Transverse colon (tissue), 4 donors: ENCODE results near the gene ISM2. TPM values are rescaled to one million over a fixed set of nuclear protein-coding genes. Genes with fewer than 3 reads are reported as not detected.
A peak's percentile ranks its signal among the peaks of the same experiment; 100 is the strongest.

ENCODE experiments used
- DNase-seq: peaks from one replicate; pipeline ENCODE4 v3.0.0-alpha.2; 2019
- H3K27ac ChIP-seq, 4 donors: fragments of 200-600 bp; sonication (generic); 2 replicates each; pipeline ENCODE4 v1.5.1; 2016 to 2018; ENCODE audit warnings: inconsistent platforms in 4 of 4
- H3K27me3 ChIP-seq: fragments of 200-600 bp; sonication (generic); 2 replicates; pipeline ENCODE4 v1.5.1; 2017; ENCODE audit warnings: inconsistent platforms
- H3K36me3 ChIP-seq, 4 donors: fragments of 200-600 bp; sonication (generic); 2 replicates each; pipeline ENCODE4 v1.5.1; 2017 to 2019; ENCODE audit warnings: inconsistent platforms in 4 of 4
- H3K4me1 ChIP-seq, 4 donors: fragments of 200-600 bp; sonication (generic); 2 replicates each; pipeline ENCODE4 v1.5.1; 2017 to 2020; ENCODE audit warnings: inconsistent platforms in 4 of 4
- H3K4me3 ChIP-seq, 4 donors: fragments of 200-600 bp; sonication (generic); 1 replicate in 1 of 4; 2 replicates in 3 of 4; pipeline versions ENCODE4 v1.5.1 to v1.6.1; 2017 to 2019; ENCODE audit warnings: inconsistent platforms in 4 of 4
- H3K9me3 ChIP-seq, 2 donors: fragments of 200-600 bp; sonication (generic); 2 replicates each; pipeline ENCODE4 v1.5.1; 2017 to 2019; ENCODE audit warnings: inconsistent platforms in 2 of 2
- EP300 ChIP-seq: sonication (generic); formaldehyde crosslinking; IDR thresholded peaks from one replicate; pipeline ENCODE4 v1.6.1; 2017; ENCODE audit warnings: antibody characterized with exemption, low read depth
- POLR2A ChIP-seq: fragments of 450-650 bp; IDR thresholded peaks from one replicate; pipeline ENCODE4 v1.6.1; 2016; ENCODE audit warnings: antibody characterized with exemption, mild to moderate bottlenecking, moderate library complexity
- POLR2AphosphoS5 ChIP-seq, 3 donors: sonication (generic); formaldehyde crosslinking; IDR thresholded peaks; one replicate each; pipeline ENCODE4 v1.6.1; 2016; ENCODE audit warnings: antibody characterized with exemption in 3 of 3
- WGBS, 2 donors: methylation state at CpG; one replicate each; pipeline ENCODE4 v1.1.5; 2018; ENCODE audit warnings: low coverage in 1 of 2; 5-methylcytosine and 5-hydroxymethylcytosine counted together
- in situ Hi-C, 4 donors: fragments of 200-750 bp; cut with MboI; loops; one replicate each; pipeline versions ENCODE4 v1.15.0 to v1.15.1; 2017; ENCODE audit warnings: low sequenced_read_pairs in 3 of 4, low pct_ligation_motif_present in 1 of 4, low pct_unique_long_range_greater_than_20kb in 1 of 4
- intact Hi-C: fragments of 100-400 bp; cut with DNase I; formaldehyde crosslinking; loops from one replicate; pipeline ENCODE4 v1.15.1; 2023; ENCODE audit warnings: low total_unique reads
- total RNA-seq, 4 donors: library from RNA; depleted of rRNA; stranded (reverse); fragments of >200 nt; gene quantifications; one replicate each; pipeline ENCODE4 v1.1.0, GENCODE V29; 2016
- TF ChIP-seq, protein P1 (sequence below), 5 experiments: fragments of 200-600 bp in 3 of 5; fragments of 450-650 bp in 2 of 5; sonication (generic) in 3 of 5; IDR thresholded peaks; 1 replicate in 2 of 5; 2 replicates in 3 of 5; pipeline ENCODE4 v1.5.1; 2016 to 2017; ENCODE audit warnings: antibody characterized with exemption in 5 of 5, inconsistent platforms in 3 of 5, mild to moderate bottlenecking in 2 of 5, moderate library complexity in 1 of 5

ISM2 gene
- total RNA-seq, 4 donors from 2014 or later = 0.27 TPM; not detected in 3

DNA sequence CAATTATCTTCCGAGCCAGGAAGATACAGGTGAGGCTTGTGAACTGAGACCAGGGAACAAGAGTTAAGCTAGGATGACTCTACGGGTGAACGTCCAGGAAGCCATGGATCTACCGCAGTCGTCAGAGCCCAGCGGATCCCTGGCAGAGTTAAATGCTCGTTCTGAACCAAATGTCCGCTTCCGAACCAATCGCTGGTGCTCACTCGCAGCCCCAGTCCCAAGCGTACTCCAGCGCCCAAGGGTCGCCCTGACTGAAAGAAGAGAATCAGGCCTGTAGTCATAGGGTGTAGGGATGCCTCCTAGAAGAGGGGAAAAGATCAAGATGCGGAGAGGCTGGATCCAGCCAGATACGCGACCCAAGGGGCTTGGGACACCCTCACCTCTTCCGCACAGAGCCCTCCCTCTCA lies 41.5 kb downstream of the ISM2 start:
- intact Hi-C loops (no loop called here), in situ Hi-C loops (loop anchor here in 1 of 4 donors (10.0 kb wide), 2 partner anchors 132 to 258 kb away; partner anchors contain the start of genes GSTZ1 and POMT2)
- TF ChIP-seq, protein P1, sequence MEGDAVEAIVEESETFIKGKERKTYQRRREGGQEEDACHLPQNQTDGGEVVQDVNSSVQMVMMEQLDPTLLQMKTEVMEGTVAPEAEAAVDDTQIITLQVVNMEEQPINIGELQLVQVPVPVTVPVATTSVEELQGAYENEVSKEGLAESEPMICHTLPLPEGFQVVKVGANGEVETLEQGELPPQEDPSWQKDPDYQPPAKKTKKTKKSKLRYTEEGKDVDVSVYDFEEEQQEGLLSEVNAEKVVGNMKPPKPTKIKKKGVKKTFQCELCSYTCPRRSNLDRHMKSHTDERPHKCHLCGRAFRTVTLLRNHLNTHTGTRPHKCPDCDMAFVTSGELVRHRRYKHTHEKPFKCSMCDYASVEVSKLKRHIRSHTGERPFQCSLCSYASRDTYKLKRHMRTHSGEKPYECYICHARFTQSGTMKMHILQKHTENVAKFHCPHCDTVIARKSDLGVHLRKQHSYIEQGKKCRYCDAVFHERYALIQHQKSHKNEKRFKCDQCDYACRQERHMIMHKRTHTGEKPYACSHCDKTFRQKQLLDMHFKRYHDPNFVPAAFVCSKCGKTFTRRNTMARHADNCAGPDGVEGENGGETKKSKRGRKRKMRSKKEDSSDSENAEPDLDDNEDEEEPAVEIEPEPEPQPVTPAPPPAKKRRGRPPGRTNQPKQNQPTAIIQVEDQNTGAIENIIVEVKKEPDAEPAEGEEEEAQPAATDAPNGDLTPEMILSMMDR (IDR thresholded peaks at IDR 0.05) = no peak
- TF ChIP-seq EP300 = no peak
- TF ChIP-seq POLR2A = peak; percentile 70
- H3K9me3 ChIP-seq = no peaks in the 10 kb centered on the region
- H3K27me3 ChIP-seq = no peaks in the 10 kb centered on the region
- H3K4me3 ChIP-seq = peak overlapping the region; percentile 62 to 88 (median 71)
- peaks cover 14 to 30% (median 21%) of the 10 kb centered on the region in 4 donors for H3K4me1 ChIP-seq
- no peak for DNase-seq
- peak overlapping the region; percentile 88 to 94 (median 91) for H3K27ac ChIP-seq
- H3K36me3 ChIP-seq = peaks cover 0 to 29% (median 8%) of the 10 kb centered on the region in 4 donors
- WGBS, 2 donors = 1% methylated on average over 18 of the region's 18 CpGs; no CpG with 5 or more reads in 1 of the 2 donors

DNA sequence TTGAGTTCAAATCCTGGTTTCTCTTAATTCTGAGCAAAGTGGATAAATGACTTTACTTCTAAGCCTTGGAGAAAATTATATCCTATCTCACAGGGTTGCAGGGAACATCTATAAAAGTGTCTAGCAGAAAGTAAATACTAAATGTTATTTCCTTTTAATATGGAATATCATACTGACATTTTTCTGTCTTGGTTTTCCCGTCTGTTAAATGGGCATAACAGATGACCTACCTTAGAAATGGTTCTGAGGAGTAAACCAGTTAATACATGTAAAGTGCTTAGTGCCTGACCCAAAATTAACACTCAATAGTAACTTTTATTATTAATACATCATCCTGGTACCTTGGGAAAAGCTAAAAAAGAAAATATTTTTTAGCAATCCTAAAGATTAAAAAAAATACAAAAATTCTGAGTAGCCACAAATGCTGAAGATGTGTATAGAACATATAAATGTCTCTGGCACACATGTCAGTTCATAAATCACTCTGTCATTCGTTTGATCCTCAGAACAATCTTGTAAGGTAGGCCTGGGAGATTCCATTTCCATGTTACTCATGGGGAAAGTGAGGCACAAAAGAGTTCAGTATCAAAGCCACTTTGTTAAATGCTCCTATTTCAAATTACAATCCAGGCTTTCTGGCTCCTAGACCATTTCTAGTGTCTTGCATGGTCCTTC lies 42.5 kb downstream of the ISM2 start:
- peak overlapping the region in 1 of 4 donors; percentile 88 for H3K4me3 ChIP-seq
- in situ Hi-C loops = loop anchor here in 1 of 4 donors (10.0 kb wide), 2 partner anchors 131 to 259 kb away; partner anchors contain the start of genes GSTZ1 and POMT2

DNA sequence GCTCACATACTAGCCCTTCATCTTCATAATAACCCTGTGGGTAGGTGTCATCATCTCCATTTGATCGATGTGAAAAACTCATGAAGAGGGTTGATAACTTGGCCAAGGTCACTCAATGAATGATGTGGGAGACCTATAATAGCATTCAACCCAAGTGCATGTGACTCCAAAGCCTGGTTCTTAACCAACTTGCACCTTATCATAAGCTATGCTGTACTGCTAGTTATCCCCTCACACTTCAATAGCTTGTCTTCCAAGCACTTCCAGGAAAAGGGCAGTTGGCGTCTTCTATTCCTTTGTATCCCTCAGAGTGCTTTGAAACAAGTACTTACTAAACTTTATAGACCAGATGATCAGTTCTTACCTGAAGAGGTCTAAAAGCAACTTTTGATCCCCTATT lies 56.4 kb downstream of the ISM2 start:
- H3K27me3 ChIP-seq = no peaks in the 10 kb centered on the region
- TF ChIP-seq POLR2AphosphoS5 (IDR thresholded peaks at IDR 0.05) = no peak
- TF ChIP-seq, protein P1 (IDR thresholded peaks at IDR 0.05) = no peak
- no peak for TF ChIP-seq EP300
- no peak for TF ChIP-seq POLR2A
- H3K36me3 ChIP-seq = peaks cover 0 to 64% (median 24%) of the 10 kb centered on the region in 4 donors
- no peaks in the 10 kb centered on the region for H3K4me1 ChIP-seq
- no peak for DNase-seq
- H3K4me3 ChIP-seq = no peak overlapping the region
- intact Hi-C loops (no loop called here), in situ Hi-C loops (no loop called here)
- WGBS, 2 donors = 99 to 100% methylated on average over 2 of the region's 2 CpGs
- no peaks in the 10 kb centered on the region for H3K9me3 ChIP-seq
- H3K27ac ChIP-seq = no peak overlapping the region

More for the DNA sequence above, 42.5 kb downstream of the ISM2 start:
- H3K9me3 ChIP-seq = no peaks in the 10 kb centered on the region
- TF ChIP-seq, protein P1 (IDR thresholded peaks at IDR 0.05) = no peak
- no peak for TF ChIP-seq EP300
- no peak for TF ChIP-seq POLR2AphosphoS5 (IDR thresholded peaks at IDR 0.05)
- no peak for TF ChIP-seq POLR2A
- peaks cover 0 to 30% (median 7%) of the 10 kb centered on the region in 4 donors for H3K36me3 ChIP-seq
- no peaks in the 10 kb centered on the region for H3K27me3 ChIP-seq
- peak overlapping the region in 1 of 4 donors; percentile 88 for H3K27ac ChIP-seq
- peaks cover 14 to 30% (median 21%) of the 10 kb centered on the region in 4 donors for H3K4me1 ChIP-seq
- intact Hi-C loops = no loop called here
- DNase-seq = no peak
- 60 to 68% methylated on average over 2 of the region's 2 CpGs for WGBS, 2 donors

DNA sequence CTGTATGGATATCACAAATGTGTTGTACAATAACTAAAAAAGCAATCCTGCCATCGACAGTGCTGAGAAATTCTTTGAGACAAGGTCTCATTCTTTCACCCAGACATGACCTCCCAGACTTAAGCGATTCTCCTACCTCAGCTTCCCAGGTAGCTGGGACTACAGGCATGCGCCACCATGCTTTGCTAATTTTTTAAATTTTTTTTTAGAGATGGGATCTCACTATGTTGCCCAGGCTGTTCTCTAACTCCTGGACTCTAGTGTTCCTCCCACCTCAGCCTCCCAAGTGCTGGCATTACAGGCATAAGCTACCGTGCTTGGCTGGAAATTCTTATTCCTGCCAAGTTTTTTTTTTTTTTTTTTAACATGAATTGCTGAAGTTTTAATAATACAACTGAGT lies 58.8 kb downstream of the ISM2 start:
- Histone ChIP-seq H3K27ac (no peak overlapping the region), H3K9me3 (no peaks in the 10 kb centered on the region), H3K4me3 (no peak overlapping the region), H3K27me3 (no peaks in the 10 kb centered on the region), H3K4me1 (no peaks in the 10 kb centered on the region), H3K36me3 (peaks cover 0 to 69% (median 26%) of the 10 kb centered on the region in 4 donors)
- WGBS, 2 donors = 98 to 100% methylated on average over 2 to 4 of the region's 4 CpGs
- DNase-seq = no peak
- in situ Hi-C loops (no loop called here), intact Hi-C loops (no loop called here)
- no peak for TF ChIP-seq POLR2A
- no peak for TF ChIP-seq POLR2AphosphoS5 (IDR thresholded peaks at IDR 0.05)
- TF ChIP-seq EP300 = no peak
- TF ChIP-seq, protein P1 (IDR thresholded peaks at IDR 0.05) = no peak
